ENCODE data around the gene ANG.
"Not testable (repeated sequence)": the region's sequence is repeated elsewhere in the genome, so short reads cannot be mapped to it uniquely, and the experiment has no call there.

Gene ANG

DNA sequence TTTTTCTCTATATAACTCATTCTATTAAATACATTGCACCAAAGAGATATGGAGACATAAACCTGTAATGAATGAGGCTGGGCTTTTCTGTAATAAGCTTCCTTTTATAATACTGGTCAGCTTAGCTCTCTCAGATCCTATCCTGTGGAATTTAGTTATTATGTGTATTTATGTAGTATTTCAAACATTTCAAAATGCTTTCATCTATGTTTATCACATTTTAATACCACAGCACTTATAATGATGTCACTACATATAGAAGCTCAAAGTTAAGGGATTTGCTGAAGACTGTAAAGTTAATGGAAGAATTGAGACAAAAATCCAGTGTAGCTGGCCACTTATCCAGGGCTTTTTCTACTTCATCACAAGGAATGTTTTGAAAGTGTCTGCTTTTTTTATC, 11.4 kb downstream of the ANG start:
- no peak for DNase-seq (ENCODE audit: low read depth)

DNA sequence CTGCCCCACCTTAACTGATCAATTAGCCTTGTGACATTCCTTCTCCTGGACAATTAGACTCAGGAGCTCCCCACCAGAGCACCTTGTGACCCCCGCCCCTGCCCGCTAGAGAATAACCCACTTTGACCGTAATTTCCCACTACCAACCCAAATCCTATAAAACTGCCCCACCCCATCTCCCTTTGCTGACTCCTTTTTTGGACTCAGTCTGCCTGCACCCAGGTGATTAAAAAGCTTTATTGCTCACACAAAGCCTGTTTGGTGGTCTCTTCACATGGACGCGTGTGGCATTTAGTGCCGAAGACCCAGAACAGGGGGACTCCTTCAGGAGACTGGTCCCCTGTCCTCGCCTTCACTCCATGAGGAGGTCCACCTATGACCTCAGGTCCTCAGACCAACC, 12.4 kb downstream of the ANG start:
- DNase-seq (ENCODE audit: low read depth): not testable (repeated sequence)

DNA sequence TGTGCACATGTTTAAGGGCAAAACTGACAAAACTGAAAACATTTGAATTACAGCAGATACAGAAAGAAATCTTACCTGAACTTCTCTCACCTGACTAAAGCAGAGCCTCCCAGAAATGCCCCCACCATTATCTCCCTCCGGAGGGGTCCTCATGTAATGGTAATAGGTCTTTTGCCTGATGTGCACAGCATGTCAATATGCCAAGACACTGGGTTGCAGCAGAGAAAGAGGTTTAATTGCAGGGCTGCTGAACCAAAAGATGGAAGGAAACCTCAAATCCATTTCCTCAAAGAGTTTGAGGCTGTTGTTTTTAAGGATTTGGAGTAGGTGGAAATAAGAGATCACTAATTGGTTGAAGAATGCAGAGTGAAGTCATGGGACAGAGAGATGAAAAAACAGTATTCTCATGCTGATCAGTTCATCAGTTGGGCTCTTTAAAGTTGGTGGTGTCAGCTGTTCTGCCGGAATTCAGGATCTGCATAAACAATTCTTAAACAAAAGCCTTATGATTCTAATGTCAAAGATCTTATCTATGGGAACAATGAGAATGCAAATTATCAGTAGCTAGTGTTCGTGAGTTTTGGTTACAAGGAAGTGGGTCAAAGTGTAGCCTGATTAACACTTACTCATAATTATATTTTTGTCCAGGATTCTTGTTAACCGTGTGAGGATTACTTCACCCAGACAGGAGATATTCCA, 18.2 kb downstream of the ANG start:
- DNase-seq (ENCODE audit: low read depth): no peak

DNA sequence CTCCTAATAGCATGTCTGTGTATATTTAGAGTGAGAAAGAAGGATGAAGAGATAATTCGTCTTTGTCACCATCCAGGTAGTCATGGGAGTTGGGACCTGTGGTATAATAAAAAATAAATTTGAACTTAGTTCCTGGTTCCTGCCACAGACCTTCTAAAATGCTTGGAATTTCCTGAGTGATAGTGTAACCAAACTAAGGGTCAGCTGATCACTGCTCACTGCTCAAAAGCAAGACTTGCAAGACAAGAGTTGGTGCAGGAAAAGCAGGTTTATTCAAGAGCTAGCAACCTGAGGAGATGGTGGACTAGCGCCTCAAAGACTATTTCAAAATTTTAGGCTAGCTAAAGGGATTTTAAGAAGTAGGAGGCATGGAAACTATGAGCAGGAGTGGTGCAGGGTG, 19.1 kb downstream of the ANG start:
- no peak for DNase-seq (ENCODE audit: low read depth)

DNA sequence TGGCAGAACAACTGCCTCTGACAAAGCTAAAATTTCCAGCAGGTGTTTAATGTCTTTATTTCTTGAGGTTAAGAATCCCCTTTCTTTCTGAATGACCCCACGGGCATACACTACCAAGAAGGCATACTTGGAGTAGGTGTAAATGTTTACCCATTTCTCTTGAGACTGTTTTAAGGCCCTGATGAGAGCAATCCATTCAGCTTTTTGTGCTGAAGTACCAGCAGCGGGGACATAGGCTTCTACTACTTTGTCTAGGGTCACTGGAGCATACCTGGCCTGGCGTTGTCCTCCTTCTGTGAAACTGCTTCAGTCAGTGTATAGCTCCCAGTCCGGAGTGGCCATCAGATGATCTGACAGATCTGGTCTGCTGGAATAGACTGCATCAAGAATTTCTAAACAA, 22.7 kb downstream of the ANG start:
- no peak for DNase-seq (ENCODE audit: low read depth)

DNA sequence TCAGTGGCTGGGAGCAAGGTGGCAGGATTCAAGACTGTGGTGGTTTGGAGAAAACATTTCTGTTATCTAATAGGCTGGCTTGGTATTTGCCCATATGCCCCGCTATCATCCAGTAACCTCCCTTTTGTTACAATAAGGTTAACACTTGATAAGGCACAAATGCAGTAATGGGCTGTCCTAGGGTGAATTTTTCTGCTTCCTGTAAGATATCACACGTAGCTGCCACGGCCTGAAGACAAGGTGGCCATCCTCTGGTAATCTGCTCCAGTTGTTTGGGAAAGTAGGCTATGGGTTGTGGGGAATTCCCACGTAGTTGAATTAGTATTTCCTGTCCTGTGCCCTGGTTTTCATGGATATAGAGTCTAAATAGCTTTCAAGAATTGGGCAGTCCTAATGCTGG, 23.1 kb downstream of the ANG start:
- no peak for DNase-seq (ENCODE audit: low read depth)

DNA sequence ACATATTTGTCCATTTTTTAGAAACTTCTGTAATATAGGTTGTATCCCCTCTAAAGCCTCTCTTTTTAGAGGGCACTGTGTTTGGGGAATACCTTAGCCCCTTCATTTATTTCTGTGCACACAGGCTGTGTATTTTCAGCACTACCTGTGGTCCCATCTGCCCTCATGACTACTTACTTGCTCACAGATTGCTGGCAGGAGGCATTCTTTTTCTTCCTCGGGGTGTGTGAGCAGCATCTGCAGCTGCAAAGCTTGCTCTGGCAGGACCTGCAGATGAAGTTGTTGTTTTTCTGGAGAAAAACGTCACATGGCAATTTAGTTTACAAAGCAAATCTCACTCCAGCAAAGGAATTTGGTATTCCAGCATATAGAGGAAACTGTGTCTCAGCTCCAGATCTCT, 24.3 kb downstream of the ANG start:
- DNase-seq (ENCODE audit: low read depth): no peak

DNA sequence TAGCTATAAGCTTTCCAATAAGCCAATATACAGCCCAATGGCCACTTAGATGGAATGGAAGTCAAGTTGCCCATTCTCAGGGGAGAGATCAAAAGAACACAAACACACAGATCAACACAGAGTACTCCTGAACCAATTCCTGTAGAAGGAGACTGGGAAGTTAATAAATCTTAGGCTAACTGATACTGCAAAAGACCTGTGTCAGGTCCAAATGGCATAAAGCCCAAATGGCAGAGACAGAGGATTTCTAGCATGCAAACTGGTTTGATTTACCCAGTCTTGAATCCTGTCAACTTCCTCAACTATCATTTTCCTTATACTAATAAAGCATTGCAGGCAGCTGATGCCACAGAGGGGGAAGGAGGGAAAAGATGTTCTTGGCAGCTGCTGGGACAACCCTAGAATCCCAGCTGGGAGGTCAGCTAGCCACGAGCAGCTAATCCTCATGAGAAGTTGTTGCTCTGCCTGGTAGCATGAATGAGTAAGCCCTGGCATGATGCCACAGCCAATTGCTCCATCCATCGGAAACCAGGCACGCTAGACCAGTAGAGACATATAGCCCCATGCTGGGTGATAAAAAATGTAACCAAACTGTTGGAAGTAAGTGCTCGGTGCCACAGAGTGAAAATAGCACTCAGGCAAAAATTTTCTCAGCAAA, 26.2 kb downstream of the ANG start:
- DNase-seq (ENCODE audit: low read depth): no peak

DNA sequence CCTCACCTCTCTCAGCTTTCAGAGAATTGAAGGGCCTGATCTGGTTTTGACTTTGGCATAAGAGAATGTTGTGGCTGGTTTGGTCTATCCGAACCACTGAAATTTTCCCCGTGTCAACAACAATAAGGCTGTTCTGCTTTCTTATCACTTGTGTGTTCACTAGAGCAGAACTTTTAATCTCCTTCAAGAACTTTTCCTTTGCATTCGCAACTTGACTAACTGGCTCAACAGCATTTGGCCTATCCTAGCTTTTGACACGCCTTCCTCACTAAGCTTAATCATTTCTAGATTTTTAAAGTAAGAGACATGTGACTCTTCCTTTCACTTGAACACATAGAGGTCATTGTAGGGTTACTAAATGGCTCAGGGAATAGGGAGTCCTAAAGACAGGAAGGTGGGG, 31.2 kb downstream of the ANG start:
- DNase-seq (ENCODE audit: low read depth): no peak

DNA sequence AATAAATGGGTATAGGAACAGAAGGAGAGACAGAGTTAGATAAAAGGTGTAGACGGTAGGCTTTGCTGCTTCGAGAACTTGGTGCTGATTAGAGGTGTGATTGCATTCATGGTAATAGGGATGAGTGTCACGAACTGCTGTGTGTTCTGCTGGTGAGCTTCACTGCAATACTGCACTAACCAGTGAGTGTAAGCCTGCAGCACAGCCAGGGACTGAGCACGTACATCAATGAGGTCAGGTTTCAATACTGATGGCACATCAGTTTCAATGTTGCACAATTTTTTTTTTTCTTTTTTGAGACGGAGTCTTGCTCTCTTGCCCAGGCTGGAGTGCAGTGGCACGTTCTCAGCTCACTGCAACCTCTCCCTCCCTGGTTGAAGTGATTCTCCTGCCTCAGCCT, 32.2 kb downstream of the ANG start:
- DNase-seq (ENCODE audit: low read depth): no peak

DNA sequence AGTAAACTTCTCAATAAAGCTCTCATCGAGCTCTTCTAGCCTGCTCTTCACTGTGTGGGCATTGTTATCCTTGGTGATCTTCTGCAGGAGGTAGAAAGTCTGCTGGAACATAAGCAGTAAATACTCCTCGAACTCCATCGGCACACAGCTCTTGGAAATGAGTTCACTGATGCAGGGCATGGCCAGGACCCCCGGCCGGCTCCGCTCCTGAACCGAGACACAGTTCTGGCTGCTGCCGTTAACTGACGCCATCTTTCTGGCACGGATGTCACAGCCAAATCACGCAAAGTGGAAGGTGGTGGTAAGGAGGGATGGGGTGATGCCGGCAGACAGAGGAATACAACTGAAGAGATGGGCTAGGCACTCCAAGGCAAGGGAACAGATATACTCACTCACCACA, 33.5 kb downstream of the ANG start:
- no peak for DNase-seq (ENCODE audit: low read depth)

DNA sequence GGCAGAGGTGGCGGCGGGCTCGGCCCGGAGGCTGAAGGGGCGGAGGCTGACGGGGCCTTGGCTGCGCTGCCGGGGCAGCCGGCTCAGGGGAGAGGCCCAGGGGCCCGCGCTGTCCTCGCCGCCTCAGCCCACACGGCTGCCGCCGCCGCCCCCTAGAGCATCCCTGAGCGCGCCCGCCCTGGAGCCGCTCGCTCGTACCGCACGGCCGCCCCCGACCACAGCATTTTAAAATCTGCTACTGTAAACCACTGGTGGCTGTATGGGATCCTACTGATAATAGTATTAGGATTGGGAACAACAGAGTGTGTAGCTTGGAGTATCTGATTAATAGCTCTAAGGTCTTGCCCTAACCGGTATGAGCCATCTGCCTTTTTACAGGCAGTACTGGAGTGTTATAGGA, 34.9 kb downstream of the ANG start:
- DNase-seq (ENCODE audit: low read depth): no peak

DNA sequence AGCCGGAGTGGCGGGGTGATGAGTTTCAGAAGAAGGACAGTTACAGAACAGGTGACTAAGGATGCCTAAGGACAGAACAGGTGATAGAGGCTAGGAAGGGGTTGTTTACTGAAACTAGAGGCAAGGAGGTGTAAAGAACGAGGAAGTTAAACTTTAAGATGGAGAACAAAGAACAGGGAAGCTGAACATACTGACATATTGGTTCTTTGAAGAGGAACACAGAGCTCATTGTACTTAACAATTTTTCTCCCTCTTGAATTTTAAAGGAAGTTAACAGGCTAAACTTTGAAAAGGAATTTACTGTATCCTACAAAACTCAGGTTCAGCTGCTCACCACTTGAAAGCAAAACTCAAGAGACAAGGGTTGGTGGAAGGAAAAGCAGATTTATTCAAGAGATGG, 37.6 kb downstream of the ANG start:
- DNase-seq (ENCODE audit: low read depth): not testable (repeated sequence)

DNA sequence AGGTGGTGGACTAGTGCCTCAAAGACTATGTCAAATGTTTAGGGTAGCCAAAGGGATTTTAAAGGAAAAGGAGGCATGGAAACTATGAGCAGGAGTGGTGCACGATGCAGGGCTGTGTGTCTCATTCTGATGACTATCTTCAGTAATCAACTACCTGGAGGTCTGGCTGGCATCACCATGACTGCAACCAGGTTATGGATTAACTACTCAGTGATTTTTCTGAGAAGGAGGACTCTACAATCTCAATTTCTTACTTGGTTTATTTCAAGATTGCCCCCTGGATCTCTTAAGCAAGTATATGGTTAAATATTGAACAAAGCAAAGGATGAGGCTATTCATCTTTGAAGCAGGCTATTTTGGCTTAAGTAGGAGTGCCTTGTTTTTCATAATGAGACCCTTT, 38.0 kb downstream of the ANG start:
- DNase-seq (ENCODE audit: low read depth): no peak

DNA sequence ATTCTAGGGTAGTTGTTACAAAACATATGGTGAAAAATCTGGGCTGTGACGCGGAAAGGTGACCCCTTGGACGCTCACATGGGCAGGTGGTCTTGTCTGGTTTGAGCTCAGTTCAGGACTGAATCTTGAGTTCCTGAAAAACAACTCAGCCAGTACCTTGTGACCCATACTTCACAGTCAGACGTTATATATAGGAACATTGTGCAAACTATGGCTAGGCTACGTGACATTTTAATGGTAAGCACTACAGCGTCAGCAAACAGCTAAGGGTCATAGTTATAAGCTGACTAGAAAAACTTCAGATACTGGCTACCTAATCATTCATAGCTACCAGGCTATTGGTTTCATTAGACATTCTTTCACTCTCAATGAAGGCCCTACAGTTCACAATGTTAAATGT, 42.3 kb downstream of the ANG start:
- DNase-seq (ENCODE audit: low read depth): no peak

DNA sequence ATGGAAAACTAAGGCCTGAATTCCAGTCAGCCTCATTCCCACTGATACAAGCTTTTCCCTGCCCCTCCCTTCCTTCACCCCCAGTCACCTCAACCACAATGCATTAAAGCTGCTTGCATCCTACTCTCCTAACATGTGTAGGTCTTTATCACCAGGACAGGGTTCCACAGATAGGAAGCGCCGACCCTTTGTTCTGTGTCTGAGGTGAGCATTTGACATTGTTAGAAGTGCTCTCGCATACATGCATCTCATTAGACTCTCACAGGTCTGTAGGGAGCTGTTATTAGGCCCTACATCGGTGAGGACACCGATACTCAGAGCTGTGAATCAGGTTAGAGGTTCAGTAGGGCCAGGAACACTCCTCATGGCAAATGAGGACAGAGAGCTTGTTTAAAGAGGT, 43.9 kb downstream of the ANG start:
- no peak for DNase-seq (ENCODE audit: low read depth)

DNA sequence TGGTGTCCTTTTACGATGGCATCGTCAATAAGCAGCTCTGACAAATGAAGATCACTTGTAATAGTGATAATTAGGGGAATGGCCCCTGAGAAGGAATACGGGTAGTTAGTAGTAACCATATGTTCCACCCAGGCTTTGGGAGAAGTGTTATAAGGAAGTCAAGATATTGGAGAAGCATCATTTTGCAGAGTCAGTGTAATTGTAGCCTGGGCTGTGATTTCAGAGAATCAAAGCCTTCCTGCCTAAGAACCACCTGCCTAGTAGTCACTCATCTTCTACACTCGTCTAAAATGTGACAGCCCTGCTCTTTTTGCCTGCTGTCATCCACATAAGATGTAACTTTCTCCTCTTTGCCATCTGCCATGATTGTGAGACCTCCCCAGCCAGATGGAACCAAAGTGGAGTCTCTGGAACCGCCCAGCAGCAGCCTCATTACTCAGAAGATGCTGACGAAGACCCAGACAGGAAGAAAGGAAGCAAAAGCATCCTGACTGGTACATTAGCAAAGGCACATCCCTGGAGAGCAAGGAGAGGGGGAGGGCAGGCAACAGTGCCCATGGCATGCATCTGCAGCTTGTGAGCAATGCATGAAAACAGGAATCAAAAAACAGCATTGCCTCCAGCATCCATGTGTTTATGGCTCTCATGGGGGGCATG, 44.5 kb downstream of the ANG start:
- DNase-seq (ENCODE audit: low read depth): no peak

DNA sequence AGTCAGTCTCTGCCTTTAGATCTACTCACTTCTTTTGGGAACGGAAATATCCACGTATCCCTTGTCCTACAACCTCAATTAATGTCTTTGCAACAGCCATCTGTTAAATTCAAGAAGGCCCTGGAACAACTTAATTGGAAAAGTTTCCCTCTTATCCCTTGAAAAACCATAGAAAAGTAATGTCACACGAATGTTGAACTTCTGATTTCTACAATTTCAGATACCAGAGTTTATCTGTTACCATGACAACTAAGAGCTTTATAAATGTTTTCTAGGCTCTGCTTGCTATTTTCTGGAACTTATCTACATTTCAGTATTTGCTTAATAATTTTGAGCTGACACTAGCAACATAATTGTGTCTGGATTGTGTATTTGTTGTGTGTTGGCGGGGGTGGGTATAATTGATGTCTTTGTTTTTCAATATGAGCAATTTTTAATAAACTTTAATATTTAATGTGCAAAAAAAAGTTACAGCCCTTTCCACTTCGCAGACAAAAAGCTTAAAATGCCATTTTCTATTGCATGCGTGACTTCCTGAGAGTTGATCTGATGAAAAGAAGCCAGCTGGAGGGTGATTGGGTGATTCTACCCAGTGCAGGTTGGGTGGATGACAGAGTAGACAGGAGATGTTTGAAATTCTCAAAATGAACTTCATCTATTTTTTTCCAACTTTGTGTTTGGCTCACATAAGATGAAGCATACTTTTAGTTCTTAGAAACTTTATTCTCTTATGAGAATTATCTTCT, 45.3 kb downstream of the ANG start:
- no peak for DNase-seq (ENCODE audit: low read depth)

DNA sequence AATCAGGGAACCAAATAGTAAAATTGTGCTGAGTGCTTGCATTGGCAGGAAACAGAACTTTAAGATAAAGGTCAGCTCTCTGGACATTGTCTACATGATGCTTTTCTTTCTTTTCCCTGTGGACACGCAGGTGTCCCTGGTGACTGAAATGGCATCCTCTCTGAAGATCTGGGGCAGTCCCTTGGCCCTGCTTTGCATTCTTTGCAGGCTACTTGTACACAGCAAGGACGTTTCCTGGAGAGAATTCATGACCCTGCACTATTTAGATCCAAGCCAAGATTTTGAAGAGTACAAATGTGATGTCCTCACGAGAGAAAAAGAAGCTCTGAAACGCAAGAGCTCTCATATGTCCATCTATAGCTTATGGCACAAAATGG, 45.9 kb downstream of the ANG start:
- DNase-seq (ENCODE audit: low read depth): no peak

DNA sequence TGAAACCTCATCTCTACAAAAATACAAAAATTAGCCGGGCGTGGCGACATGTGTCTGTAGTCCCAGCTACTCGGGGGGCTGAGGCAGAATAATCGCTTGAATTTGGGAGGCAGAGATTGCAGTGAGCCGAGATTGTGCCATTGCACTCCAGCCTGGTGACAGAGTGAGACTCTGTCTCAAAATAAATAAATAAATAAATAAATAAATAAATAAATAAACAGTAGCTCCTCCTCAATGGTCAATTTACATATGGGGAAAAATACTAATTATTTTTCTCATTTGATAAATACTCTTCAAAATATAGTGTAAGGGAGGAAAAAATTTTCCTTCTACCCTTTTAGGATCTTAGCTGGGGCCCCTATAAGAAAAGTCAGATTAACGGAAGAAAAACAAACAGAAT, 49.7 kb downstream of the ANG start:
- not testable (repeated sequence) for DNase-seq (ENCODE audit: low read depth)

DNA sequence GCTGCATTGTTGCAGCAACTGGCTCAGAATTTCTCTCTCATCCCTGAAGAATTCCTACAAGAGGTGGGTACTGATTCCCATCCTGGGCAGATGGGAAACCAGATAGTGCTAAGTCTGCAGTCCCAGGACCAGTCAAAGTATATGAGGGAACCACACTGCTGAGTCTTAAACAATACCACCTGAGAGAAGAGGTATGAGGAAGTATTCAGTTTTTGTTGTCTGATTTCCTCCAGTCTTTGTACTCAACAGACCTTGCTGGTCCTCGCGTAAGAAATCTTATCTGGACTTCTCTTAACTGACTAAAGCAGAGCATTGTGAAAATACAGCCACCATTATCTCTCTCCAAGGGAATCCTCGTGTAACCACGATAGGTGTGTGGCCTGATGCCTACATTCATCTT, 53.6 kb downstream of the ANG start:
- DNase-seq (ENCODE audit: low read depth): no peak

DNA sequence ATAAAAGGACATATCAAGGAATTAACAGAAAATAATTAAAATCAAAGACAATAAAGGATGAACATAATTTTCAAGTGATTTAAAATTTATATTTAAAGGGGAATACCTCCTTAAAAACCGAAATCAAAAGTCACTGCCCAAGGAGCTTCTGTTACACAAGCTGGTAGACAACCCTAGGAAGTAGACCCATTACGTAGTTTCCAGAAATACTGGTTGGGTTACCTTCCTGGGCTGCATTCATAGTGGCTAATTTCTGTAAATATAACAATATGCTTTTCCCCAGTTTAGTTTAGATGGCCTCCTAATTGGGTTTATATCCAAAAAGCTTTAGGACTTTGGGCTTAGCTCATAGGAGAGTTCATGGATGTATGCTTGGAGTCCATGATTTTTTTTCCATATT, 55.0 kb downstream of the ANG start:
- no peak for DNase-seq (ENCODE audit: low read depth)

All from stimulated activated CD8-positive, alpha-beta memory T cell treated with anti-CD3 and anti-CD28 coated beads, Interleukin-12 subunit alpha, Interleukin-12 subunit beta, amount 100 ng/mL, for 1 hour (primary cell).